ENCODE data around the gene BMPR1B. TPM values are rescaled to one million over a fixed set of nuclear protein-coding genes. Genes with fewer than 3 reads are reported as not detected.

Gene BMPR1B
- total RNA-seq, 1 donor from 2014 or later = 0.24 TPM

GRCh38 chr4:95193391-95194224 lies 435.9 kb downstream of the BMPR1B start:
- ATAC-seq = no peak

GRCh38 chr4:95197353-95197752 lies 439.6 kb downstream of the BMPR1B start:
- ATAC-seq = no peak

DNA sequence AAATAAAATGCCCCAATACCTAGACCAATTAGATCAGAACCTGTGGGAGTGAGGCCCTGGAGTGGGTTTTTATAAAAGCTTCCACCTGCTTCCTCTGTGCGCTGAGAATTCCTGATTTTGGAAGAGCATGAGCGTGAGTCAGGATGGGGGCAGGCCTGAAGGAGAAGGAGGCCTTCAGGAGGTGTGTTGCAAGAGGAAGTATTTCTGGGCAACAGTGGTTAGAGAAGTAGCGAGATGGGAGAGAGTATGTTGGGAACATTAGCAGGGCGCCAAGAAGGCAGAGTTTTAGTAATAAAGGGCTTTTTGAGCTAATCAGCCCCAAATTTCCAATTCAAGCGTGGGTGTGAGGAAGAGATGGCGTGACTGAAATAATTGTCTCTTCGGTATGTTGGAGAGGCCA lies 441.2 kb downstream of the BMPR1B start:
- no peak for ATAC-seq

- ATAC-seq = no peak
Measured at GRCh38 chr4:95204267-95204844, 446.6 kb downstream of the BMPR1B start.

GRCh38 chr4:95204873-95205272 lies 447.1 kb downstream of the BMPR1B start:
- ATAC-seq = no peak

All from esophagus mucosa (tissue), 1 donor.